Stimulated activated CD4-positive, alpha-beta T cell treated with anti-CD3 and anti-CD28 coated beads, Interleukin-4, amount 100 ng/mL, for 48 hours (primary cell): ENCODE results near the gene XCL1.
A peak's percentile ranks its signal among the peaks of the same experiment; 100 is the strongest.
"Not testable (repeated sequence)": the region's sequence is repeated elsewhere in the genome, so short reads cannot be mapped to it uniquely, and the experiment has no call there.

ENCODE experiments used
- DNase-seq, 2 donors: peaks; one replicate each; pipeline ENCODE4 v3.0.0-alpha.2; 2020; ENCODE audit warnings: low read depth in 2 of 2

Gene XCL1

GRCh38 chr1:168567568-168567967 lies 8.8 kb upstream of the XCL1 start:
- no peak for DNase-seq

- DNase-seq = no peak
Observed at GRCh38 chr1:168568346-168568745, 8.1 kb upstream of the XCL1 start.

- DNase-seq = no peak
Observed at GRCh38 chr1:168570652-168571051, 5.8 kb upstream of the XCL1 start.

- no peak for DNase-seq
Observed at GRCh38 chr1:168572633-168573032, 3.8 kb upstream of the XCL1 start.

GRCh38 chr1:168574234-168574633 lies 2.2 kb upstream of the XCL1 start:
- DNase-seq = not testable (repeated sequence)

- not testable (repeated sequence) for DNase-seq
Observed at GRCh38 chr1:168578531-168579185, 2.3 kb downstream of the XCL1 start.

GRCh38 chr1:168580290-168580689 lies 3.9 kb downstream of the XCL1 start:
- DNase-seq = not testable (repeated sequence)

- DNase-seq = not testable (repeated sequence)
Observed at GRCh38 chr1:168580991-168581390, 4.6 kb downstream of the XCL1 start.

GRCh38 chr1:168581817-168582572 lies 5.6 kb downstream of the XCL1 start:
- no peak for DNase-seq

- DNase-seq = no peak
Observed at GRCh38 chr1:168582688-168583336, 6.4 kb downstream of the XCL1 start.

GRCh38 chr1:168583571-168583970 lies 7.2 kb downstream of the XCL1 start:
- no peak for DNase-seq

GRCh38 chr1:168585191-168585590 lies 8.8 kb downstream of the XCL1 start:
- DNase-seq = no peak

- no peak for DNase-seq
Observed at GRCh38 chr1:168585937-168586336, 9.5 kb downstream of the XCL1 start.

- DNase-seq = no peak
Observed at GRCh38 chr1:168589167-168589566, 12.8 kb downstream of the XCL1 start.

GRCh38 chr1:168591066-168591465 lies 14.7 kb downstream of the XCL1 start:
- no peak for DNase-seq

GRCh38 chr1:168591641-168592250 lies 15.3 kb downstream of the XCL1 start:
- no peak for DNase-seq

GRCh38 chr1:168595403-168595802 lies 19.0 kb downstream of the XCL1 start:
- not testable (repeated sequence) for DNase-seq

GRCh38 chr1:168598125-168598524 lies 21.7 kb downstream of the XCL1 start:
- no peak for DNase-seq

- DNase-seq = no peak
Observed at GRCh38 chr1:168598892-168599291, 22.5 kb downstream of the XCL1 start.

GRCh38 chr1:168599641-168600040 lies 23.2 kb downstream of the XCL1 start:
- DNase-seq = no peak

- no peak for DNase-seq
Observed at GRCh38 chr1:168601051-168601450, 24.6 kb downstream of the XCL1 start.

GRCh38 chr1:168603501-168604110 lies 27.2 kb downstream of the XCL1 start:
- DNase-seq = peak; percentile 54 to 56
